ENCODE results near the gene ADAMTS2. TPM values are rescaled to one million over a fixed set of nuclear protein-coding genes. Genes with fewer than 3 reads are reported as not detected.

ADAMTS2 gene
- total and polyA plus RNA-seq, 2 experiments from 2014 or later, result 62.0 to 132 TPM

DNA sequence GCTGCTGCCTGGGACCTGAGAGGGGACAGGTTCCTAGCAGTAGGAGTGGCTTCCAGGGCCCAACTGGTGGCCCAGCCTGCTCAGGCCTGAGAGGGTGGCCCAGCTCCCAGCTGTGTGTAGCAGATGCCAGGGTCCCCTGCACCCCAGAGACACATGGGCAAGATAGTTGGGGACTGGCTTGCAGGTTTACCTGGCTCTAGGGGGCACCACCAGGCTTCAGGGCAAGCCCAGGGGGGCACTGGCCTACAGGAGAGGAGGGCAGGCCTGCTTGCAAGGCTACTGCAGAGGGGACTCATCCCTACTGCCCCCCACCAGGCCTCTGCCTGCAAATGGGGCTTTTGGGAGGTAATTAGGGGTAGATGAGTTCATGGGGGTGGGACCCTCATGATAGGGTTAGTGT is 161.8 kb downstream of the ADAMTS2 start:
- Histone ChIP-seq H2AFZ (no peak overlapping the region), H3F3A (ENCODE audit: insufficient read depth) (no peaks in the 10 kb centered on the region), H3K4me2 (ENCODE audit: unreplicated experiment) (no peak overlapping the region), H3K27ac (no peak overlapping the region), H3K9me2 (ENCODE audit: insufficient read depth) (no peaks in the 10 kb centered on the region), H3K9me3 (ENCODE audit: low read depth) (no peaks in the 10 kb centered on the region), H3K27me3 (replicated peaks; ENCODE audit: insufficient read depth) (no peaks in the 10 kb centered on the region), H3K4me1 (ENCODE audit: insufficient read depth) (no peaks in the 10 kb centered on the region), H4K20me1 (ENCODE audit: insufficient read depth) (no peaks in the 10 kb centered on the region), H3K4me3 (no peak overlapping the region), H3K79me2 (ENCODE audit: insufficient read depth) (no peaks in the 10 kb centered on the region), H3K36me3 (ENCODE audit: low read depth) (peaks cover 17% of the 10 kb centered on the region), H3K9ac (no peak overlapping the region)
- TF ChIP-seq EZH2phosphoT487 (IDR thresholded peaks at IDR 0.05; ENCODE audit: insufficient read depth, low read depth) (no peak), EZH2 (IDR thresholded peaks at IDR 0.05; ENCODE audit: insufficient read depth, poor library complexity, severe bottlenecking) (no peak)
- in situ Hi-C loops (cut with MboI), result no loop called here
- DNase-seq, result no peak

DNA sequence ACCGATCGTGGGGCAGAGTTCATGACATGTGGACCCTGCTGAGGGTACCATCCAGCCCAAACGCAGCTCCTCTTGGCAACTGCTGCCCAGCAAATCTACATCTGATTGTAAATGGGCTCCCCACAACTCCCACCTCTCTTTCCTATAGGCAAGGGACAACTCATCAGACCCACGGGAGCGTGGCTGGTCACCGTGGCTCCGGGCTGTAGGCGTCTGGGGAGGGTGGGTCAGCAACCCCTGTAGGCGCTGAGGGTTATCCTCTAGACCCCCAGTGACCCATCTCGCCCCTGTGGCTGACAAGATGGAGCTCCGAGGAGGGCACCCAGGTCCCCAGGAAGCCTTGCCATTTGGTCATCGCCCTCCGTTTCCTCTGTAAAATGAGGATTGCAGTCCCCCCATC is 162.7 kb downstream of the ADAMTS2 start:
- no peaks in the 10 kb centered on the region for H3K9me3 ChIP-seq (ENCODE audit: low read depth)
- in situ Hi-C loops (cut with MboI), result no loop called here
- 88 to 91% methylated on average over 13 of the region's 13 CpGs for WGBS, 2 experiments (ENCODE audit: low coverage in 1 of 2, low lambda C conversion rate in 2 of 2, missing lambda C conversion rate in 2 of 2)
- H3K36me3 ChIP-seq (ENCODE audit: low read depth), result peaks cover 18% of the 10 kb centered on the region
- no peaks in the 10 kb centered on the region for H3K4me1 ChIP-seq (ENCODE audit: insufficient read depth)
- H3K4me3 ChIP-seq, result no peak overlapping the region
- H2AFZ ChIP-seq, result no peak overlapping the region
- H3K27me3 ChIP-seq (replicated peaks; ENCODE audit: insufficient read depth), result no peaks in the 10 kb centered on the region
- H3F3A ChIP-seq (ENCODE audit: insufficient read depth), result no peaks in the 10 kb centered on the region
- H4K20me1 ChIP-seq (ENCODE audit: insufficient read depth), result no peaks in the 10 kb centered on the region
- H3K9me2 ChIP-seq (ENCODE audit: insufficient read depth), result no peaks in the 10 kb centered on the region
- TF ChIP-seq EZH2 (IDR thresholded peaks at IDR 0.05; ENCODE audit: insufficient read depth, poor library complexity, severe bottlenecking) (no peak), EZH2phosphoT487 (IDR thresholded peaks at IDR 0.05; ENCODE audit: insufficient read depth, low read depth) (no peak)
- DNase-seq, result no peak
- H3K9ac ChIP-seq, result no peak overlapping the region
- H3K79me2 ChIP-seq (ENCODE audit: insufficient read depth), result no peaks in the 10 kb centered on the region
- H3K27ac ChIP-seq, result no peak overlapping the region
- no peak overlapping the region for H3K4me2 ChIP-seq (ENCODE audit: unreplicated experiment)

DNA sequence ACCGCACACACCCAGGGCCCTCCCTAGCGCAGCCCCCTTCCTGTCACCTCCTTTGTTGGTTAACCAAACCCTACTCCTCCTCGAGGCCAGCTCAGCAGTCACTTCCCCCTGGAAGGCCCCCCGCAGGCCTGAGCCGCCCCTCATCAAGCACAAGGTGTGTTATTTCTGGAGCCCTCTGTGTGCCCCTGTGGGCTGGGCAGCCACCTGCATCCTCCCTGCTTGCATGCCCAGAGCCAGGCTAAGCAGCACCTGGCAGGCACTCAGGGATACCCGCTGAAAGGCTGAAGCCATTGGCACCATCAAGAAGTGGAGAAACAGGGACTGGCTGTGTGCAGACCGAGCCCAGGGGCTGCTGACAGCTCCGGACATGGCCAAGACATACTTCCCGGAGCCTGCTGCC is 163.3 kb downstream of the ADAMTS2 start:
- no peaks in the 10 kb centered on the region for H3K27me3 ChIP-seq (replicated peaks; ENCODE audit: insufficient read depth)
- H3F3A ChIP-seq (ENCODE audit: insufficient read depth), result no peaks in the 10 kb centered on the region
- no peak overlapping the region for H3K9ac ChIP-seq
- no peaks in the 10 kb centered on the region for H3K4me1 ChIP-seq (ENCODE audit: insufficient read depth)
- no peak overlapping the region for H3K4me2 ChIP-seq (ENCODE audit: unreplicated experiment)
- H3K9me2 ChIP-seq (ENCODE audit: insufficient read depth), result no peaks in the 10 kb centered on the region
- peaks cover 18% of the 10 kb centered on the region for H3K36me3 ChIP-seq (ENCODE audit: low read depth)
- DNase-seq, result no peak
- H3K9me3 ChIP-seq (ENCODE audit: low read depth), result no peaks in the 10 kb centered on the region
- H4K20me1 ChIP-seq (ENCODE audit: insufficient read depth), result no peaks in the 10 kb centered on the region
- H3K27ac ChIP-seq, result no peak overlapping the region
- 79 to 84% methylated on average over 9 of the region's 9 CpGs for WGBS, 2 experiments (ENCODE audit: low coverage in 1 of 2, low lambda C conversion rate in 2 of 2, missing lambda C conversion rate in 2 of 2)
- no peaks in the 10 kb centered on the region for H3K79me2 ChIP-seq (ENCODE audit: insufficient read depth)
- no peak overlapping the region for H3K4me3 ChIP-seq
- no peak overlapping the region for H2AFZ ChIP-seq
- TF ChIP-seq EZH2phosphoT487 (IDR thresholded peaks at IDR 0.05; ENCODE audit: insufficient read depth, low read depth), result no peak
- no peak for TF ChIP-seq EZH2 (IDR thresholded peaks at IDR 0.05; ENCODE audit: insufficient read depth, poor library complexity, severe bottlenecking)
- in situ Hi-C loops (cut with MboI), result no loop called here

DNA sequence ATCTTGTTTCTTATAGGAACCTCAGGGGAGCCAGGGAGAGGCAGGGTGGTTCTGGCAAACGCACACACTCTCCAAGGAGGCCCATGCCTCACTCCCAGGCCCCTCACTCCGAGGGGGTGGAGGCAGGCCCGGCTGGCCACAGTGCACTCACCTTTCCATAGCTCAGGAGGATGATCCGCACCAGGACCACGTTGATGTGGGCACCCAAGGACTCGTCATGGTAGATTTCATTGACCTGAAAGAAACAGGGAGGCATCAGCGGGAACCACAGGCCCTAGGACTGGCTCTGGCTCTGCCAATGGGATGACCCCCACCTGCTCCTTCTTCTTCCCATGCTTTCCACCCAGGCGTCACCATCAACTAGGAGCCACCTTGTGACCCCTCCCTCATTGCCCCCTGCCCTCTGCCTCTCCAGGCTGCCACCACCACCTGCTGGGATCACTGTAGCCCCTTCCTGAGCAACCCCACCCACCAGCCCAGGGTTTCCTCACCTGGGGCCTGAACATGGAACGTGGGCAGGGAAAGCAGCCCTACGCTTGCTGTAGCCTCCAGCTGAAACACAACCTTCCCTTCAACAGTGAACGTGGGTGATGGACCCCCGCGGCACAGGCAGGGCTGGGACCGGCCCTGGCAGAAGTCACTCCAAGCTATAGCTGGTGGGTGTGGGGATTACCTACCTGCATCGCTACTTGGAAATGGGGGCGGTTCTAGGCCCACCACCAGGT is 164.2 kb downstream of the ADAMTS2 start:
- H2AFZ ChIP-seq, result no peak overlapping the region
- TF ChIP-seq EZH2 (IDR thresholded peaks at IDR 0.05; ENCODE audit: insufficient read depth, poor library complexity, severe bottlenecking) (no peak), EZH2phosphoT487 (IDR thresholded peaks at IDR 0.05; ENCODE audit: insufficient read depth, low read depth) (no peak)
- 95 to 96% methylated on average over 16 of the region's 16 CpGs for WGBS, 2 experiments (ENCODE audit: low coverage in 1 of 2, low lambda C conversion rate in 2 of 2, missing lambda C conversion rate in 2 of 2)
- no peaks in the 10 kb centered on the region for H3K4me1 ChIP-seq (ENCODE audit: insufficient read depth)
- no peak overlapping the region for H3K9ac ChIP-seq
- no peaks in the 10 kb centered on the region for H3K9me2 ChIP-seq (ENCODE audit: insufficient read depth)
- no peaks in the 10 kb centered on the region for H3F3A ChIP-seq (ENCODE audit: insufficient read depth)
- no peak overlapping the region for H3K4me2 ChIP-seq (ENCODE audit: unreplicated experiment)
- no peak for DNase-seq
- H3K4me3 ChIP-seq, result no peak overlapping the region
- no peak overlapping the region for H3K27ac ChIP-seq
- H3K79me2 ChIP-seq (ENCODE audit: insufficient read depth), result no peaks in the 10 kb centered on the region
- H4K20me1 ChIP-seq (ENCODE audit: insufficient read depth), result no peaks in the 10 kb centered on the region
- H3K9me3 ChIP-seq (ENCODE audit: low read depth), result no peaks in the 10 kb centered on the region
- in situ Hi-C loops (cut with MboI), result no loop called here
- H3K36me3 ChIP-seq (ENCODE audit: low read depth), result peaks cover 18% of the 10 kb centered on the region
- no peaks in the 10 kb centered on the region for H3K27me3 ChIP-seq (replicated peaks; ENCODE audit: insufficient read depth)
